Measurements from ENCODE around the gene CCT2.

The CCT2 gene

GRCh38 chr12:69641546-69641945, 56.3 kb downstream of the CCT2 start:
- no peak for DNase-seq (ENCODE audit: low read depth in 2 of 2)

- DNase-seq (ENCODE audit: low read depth in 2 of 2) = no peak
Observed at GRCh38 chr12:69642531-69642930, 57.3 kb downstream of the CCT2 start.

GRCh38 chr12:69644511-69644910, 59.3 kb downstream of the CCT2 start:
- DNase-seq (ENCODE audit: low read depth in 2 of 2) = no peak

GRCh38 chr12:69645031-69645430, 59.8 kb downstream of the CCT2 start:
- DNase-seq (ENCODE audit: low read depth in 2 of 2) = no peak

GRCh38 chr12:69647178-69647577, 61.9 kb downstream of the CCT2 start:
- no peak for DNase-seq (ENCODE audit: low read depth in 2 of 2)

- no peak for DNase-seq (ENCODE audit: low read depth in 2 of 2)
Observed at GRCh38 chr12:69648476-69648875, 63.2 kb downstream of the CCT2 start.

GRCh38 chr12:69649529-69649928, 64.3 kb downstream of the CCT2 start:
- no peak for DNase-seq (ENCODE audit: low read depth in 2 of 2)
